LNCaP clone FGC (cell line): ENCODE results near the gene ADGRV1.
A peak's percentile ranks its signal among the peaks of the same experiment; 100 is the strongest.

Experiments
- DNase-seq: peaks from one replicate; pipeline ENCODE4 v3.0.0-alpha.2; 2011; ENCODE audit warnings: low read depth
- H3K4me3 ChIP-seq: 2 replicates; pipeline ENCODE4 v1.5.1; 2011; ENCODE audit warnings: mild to moderate bottlenecking, low read depth, low read length, control low read depth
- CTCF ChIP-seq: IDR thresholded peaks from 2 replicates; pipeline ENCODE4 v1.5.1; 2012; ENCODE audit warnings: mild to moderate bottlenecking; ENCODE audit not compliant: control insufficient read depth, insufficient read depth; ENCODE audit errors: extremely low read depth

ADGRV1 gene

GRCh38 chr5:90691533-90691932 lies 132.9 kb downstream of the ADGRV1 start:
- TF ChIP-seq CTCF: no peak
- no peak overlapping the region for H3K4me3 ChIP-seq
- no peak for DNase-seq

- no peak overlapping the region for H3K4me3 ChIP-seq
- no peak for TF ChIP-seq CTCF
- no peak for DNase-seq
Observed at GRCh38 chr5:90696153-90696552, 137.6 kb downstream of the ADGRV1 start.

- no peak for TF ChIP-seq CTCF
- no peak overlapping the region for H3K4me3 ChIP-seq
- no peak for DNase-seq
Observed at GRCh38 chr5:90700299-90700698, 141.7 kb downstream of the ADGRV1 start.

GRCh38 chr5:90703932-90704331 lies 145.3 kb downstream of the ADGRV1 start:
- no peak for TF ChIP-seq CTCF
- no peak for DNase-seq
- H3K4me3 ChIP-seq: no peak overlapping the region

GRCh38 chr5:90707698-90708097 lies 149.1 kb downstream of the ADGRV1 start:
- H3K4me3 ChIP-seq: no peak overlapping the region
- no peak for DNase-seq
- TF ChIP-seq CTCF: no peak

GRCh38 chr5:90709323-90710155 lies 150.9 kb downstream of the ADGRV1 start:
- DNase-seq: peak; percentile 14

More at GRCh38 chr5:90709323-90710155, 150.9 kb downstream of the ADGRV1 start:
- H3K4me3 ChIP-seq: no peak overlapping the region
- TF ChIP-seq CTCF: peak; percentile 93
